NCI-H510A treated with DMSO at 0.1 percent for 48 hours (cell line): ENCODE results near the gene GALNT14.

Experiments used
- DNase-seq: peaks from one replicate; lab custom pipeline; 2025; lab: John Stamatoyannopoulos, UW

The GALNT14 gene

DNA sequence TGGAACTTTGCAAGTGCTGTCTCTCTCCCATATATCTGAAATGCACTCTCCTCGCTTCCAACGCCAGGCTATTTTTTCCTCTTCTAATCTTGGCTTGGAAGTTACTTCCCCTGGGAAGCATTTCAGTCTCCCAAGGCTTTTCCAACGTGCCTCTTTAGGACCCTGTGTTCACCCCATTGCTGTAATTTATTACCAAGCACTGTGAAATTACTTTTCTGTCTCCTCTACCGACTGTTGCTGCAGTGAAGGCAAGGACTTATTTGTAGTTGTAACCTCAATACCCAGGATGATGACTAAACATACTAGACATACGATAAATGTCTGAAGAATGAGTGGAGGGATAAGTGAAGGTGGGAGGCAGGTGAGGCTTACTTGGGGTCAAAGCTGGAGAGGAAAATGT lies 163.7 kb downstream of the GALNT14 start:
- DNase-seq, result no peak

- DNase-seq, result no peak
Observed at GRCh38 chr2:30974092-30974491, 164.1 kb downstream of the GALNT14 start.

DNA sequence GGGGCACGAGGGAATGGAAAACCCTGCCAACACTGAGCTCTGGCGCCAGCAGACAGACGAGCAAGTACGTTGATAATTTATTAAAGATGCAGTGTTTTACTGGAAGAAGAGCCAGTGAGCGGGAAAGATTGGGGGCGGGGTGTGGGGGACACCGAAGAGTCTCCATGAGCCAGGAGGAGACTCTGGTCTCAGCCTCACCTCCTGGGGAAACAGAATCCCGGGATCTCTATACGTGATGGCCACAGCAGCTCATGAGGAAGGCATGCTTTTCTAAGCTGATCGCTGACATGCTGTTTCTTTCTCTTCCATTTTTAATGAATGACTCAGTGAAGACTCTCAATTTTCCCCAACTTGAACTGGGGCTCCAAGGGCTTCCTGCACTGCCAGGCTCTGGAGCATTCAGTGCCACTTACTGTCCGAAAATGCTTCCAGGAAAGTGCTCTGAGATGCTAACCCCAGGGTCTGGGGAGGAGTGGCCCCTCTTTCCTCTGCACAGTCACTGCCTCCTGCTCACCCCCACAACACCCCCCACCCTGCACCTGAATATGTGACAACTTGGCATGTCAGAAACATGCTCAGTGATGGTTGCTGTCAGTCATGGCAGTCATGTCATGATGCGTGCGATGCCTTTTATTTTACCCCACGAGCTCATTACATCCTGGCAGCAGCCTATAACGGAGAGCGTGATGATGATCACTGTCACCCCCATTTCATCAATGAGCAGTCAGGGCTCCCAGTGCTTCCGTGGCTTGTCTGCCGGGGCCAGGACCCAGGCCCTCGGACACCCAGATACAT lies 166.8 kb downstream of the GALNT14 start:
- no peak for DNase-seq

DNA sequence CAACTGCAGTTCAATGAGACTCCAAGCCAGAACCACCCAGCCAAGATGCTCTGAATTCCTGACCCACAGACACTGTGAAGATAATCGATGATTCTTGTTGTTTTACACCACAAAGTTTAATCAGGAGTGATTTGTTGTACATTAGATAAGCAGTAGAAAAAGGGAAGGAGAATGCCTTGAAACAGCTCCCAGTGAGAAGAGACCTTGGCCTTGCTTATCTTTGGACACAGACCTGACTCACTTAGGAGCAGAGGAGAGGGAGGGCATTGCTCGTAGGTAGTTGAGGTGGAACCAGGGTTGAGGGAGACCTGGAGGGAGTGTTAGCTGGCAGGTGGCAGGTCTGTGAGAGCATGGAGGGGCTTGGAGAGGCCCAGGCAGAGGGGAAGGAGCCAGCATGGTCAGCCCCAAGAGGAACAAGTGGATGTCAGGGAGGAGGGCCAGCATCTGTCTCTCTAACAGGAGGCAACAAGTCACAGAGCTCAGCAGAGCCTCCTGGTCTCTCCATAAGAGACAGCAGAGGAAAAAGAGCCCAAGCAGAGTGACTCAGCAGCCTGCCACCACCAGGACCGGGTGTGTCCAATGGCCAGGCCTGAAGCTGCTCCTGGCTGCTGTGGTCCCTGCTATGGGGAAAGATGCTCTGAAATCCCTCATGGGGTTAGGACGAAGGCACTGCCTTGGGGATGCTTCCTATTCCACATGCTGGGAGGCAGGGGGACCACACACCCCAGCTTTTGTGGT lies 169.4 kb downstream of the GALNT14 start:
- no peak for DNase-seq

GRCh38 chr2:30966786-30967185 lies 171.5 kb downstream of the GALNT14 start:
- no peak for DNase-seq

GRCh38 chr2:30965022-30965531 lies 173.2 kb downstream of the GALNT14 start:
- DNase-seq, result peak; percentile 38

- peak; percentile 56 for DNase-seq
Observed at GRCh38 chr2:30964334-30965005, 173.8 kb downstream of the GALNT14 start.

- no peak for DNase-seq
Observed at GRCh38 chr2:30963184-30963583, 175.1 kb downstream of the GALNT14 start.

DNA sequence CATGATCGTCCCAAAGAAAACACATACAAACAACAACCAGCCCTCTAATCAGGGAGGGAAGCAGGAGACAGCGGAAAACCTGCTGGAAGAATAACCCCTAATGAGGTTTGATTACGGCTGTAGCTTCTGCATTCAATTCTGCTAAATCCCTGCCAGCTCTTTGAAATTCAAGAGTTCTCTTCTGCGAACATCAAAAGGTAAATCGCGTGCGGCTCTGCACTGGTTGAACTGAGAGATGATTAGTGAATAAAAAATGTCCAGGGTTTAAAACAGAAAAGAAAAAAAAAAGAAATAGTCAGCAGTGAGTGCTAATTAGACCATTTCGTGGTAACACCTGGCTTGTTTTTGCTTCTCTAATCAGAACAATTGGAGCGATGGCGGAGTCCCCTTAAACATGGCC lies 178.0 kb downstream of the GALNT14 start:
- DNase-seq, result no peak

DNA sequence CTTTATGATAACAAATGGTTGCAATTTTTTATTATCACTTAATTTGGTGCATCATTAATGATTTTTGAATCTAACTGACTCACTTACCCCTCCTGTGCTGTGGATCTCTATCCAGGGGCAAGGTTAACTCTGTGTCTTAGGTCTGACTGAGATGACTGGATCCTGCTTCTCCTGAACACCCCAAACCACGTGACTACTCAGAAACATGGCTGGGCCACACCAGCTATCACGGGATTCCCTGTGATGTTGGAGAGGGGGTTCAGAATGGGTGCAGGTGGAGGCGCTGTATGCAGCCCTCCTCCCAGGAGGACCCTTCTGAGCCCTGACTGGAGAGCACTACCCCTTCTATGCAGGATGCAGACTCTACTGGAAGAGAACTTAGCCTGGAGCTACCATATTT lies 178.6 kb downstream of the GALNT14 start:
- no peak for DNase-seq

DNA sequence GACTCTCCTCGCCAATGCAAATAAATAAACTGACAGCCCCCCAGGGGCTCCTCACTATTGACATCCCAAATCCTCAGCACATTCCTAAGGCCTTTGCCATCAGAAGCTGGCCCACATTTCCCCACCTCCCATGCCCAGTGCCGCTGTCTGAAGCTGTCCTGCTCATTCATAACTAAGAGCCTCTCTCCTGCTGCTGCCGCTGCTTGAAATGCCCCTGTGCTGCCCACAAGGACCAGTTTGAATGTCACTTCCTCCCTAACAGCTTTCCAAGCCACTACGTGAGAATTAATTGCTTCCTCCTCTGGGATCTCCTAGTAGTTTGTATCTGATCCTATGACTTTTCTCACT lies 179.3 kb downstream of the GALNT14 start:
- DNase-seq, result no peak

- no peak for DNase-seq
Observed at GRCh38 chr2:30958193-30958917, 179.9 kb downstream of the GALNT14 start.

- DNase-seq, result no peak
Observed at GRCh38 chr2:30957591-30957990, 180.6 kb downstream of the GALNT14 start.

GRCh38 chr2:30956995-30957394 lies 181.2 kb downstream of the GALNT14 start:
- DNase-seq, result no peak

DNA sequence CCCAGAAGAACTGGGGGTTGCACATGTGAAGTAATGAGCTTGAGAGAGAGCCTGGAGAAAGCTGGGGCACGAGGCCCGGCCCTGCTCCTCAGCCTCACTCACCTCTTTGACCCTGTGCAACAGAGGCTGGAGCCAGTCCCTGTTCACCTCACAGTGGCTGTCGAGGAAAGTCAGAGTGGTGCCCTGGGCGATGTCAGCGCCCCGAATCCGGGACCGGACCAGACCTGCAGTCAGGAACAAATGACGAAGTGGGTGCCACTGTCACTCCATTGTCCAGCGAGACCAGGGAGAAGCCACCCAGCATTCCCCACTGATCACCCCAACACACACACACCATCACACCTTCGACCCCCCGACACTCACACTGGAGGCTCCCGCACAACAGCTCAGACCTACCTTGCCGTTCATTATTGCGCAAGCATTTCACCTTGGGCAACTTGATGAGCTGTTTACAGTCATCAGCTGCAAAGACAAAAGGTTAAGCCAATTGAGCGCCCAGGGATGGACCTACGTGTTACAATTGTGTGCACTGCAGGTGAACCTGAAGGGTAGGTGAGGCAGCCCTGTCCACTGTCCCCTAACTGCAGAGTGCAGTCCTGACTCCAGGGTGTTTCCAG lies 182.6 kb downstream of the GALNT14 start:
- no peak for DNase-seq

- no peak for DNase-seq
Observed at GRCh38 chr2:30950339-30950738, 187.9 kb downstream of the GALNT14 start.

DNA sequence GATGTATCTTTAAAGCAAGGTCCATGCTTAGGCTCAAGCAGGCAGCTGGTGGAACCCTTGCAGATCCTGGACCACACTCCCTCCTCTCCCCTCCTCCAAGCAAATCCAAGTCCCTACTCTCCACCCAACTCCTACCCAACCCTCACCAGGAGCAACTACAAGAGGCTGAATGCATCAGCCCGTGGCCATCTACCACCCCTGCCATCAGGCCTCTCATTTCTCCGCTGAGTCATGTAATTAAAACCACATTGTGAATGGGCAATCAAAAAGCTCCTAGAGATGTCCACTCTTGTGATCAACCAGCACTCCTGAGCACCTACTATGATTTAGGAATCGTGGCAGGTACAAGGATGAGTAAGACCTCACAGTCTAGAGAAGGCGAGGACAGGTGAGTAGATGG lies 188.8 kb downstream of the GALNT14 start:
- DNase-seq, result no peak

- no peak for DNase-seq
Observed at GRCh38 chr2:30948857-30949256, 189.4 kb downstream of the GALNT14 start.

DNA sequence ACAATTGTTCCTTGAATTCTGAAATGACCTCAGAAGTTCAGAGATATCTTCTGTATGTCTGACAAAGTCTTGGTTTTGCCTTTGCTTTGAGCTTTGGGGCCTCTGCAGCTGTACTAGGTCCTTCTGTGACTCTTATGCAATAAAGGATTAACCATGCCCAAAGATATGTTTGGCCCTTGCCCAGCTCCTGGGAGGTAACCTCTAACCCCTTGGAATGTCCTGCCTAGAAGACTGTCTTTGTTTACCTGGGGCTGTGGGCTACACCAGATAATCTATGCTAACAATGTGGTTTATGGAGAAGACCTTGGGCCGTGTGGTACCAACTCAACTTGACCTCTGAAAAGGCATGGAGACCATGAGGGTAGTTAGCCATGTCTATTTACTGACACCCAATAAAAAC lies 190.1 kb downstream of the GALNT14 start:
- no peak for DNase-seq

- no peak for DNase-seq
Observed at GRCh38 chr2:30947686-30948085, 190.6 kb downstream of the GALNT14 start.

GRCh38 chr2:30942419-30942818 lies 195.8 kb downstream of the GALNT14 start:
- DNase-seq, result no peak

- DNase-seq, result no peak
Observed at GRCh38 chr2:30940839-30941238, 197.4 kb downstream of the GALNT14 start.
